ENCODE data around the gene SMLR1. TPM values are rescaled to one million over a fixed set of nuclear protein-coding genes. Genes with fewer than 3 reads are reported as not detected.

The SMLR1 gene
- total RNA-seq, 4 donors from 2014 or later = not detected

DNA sequence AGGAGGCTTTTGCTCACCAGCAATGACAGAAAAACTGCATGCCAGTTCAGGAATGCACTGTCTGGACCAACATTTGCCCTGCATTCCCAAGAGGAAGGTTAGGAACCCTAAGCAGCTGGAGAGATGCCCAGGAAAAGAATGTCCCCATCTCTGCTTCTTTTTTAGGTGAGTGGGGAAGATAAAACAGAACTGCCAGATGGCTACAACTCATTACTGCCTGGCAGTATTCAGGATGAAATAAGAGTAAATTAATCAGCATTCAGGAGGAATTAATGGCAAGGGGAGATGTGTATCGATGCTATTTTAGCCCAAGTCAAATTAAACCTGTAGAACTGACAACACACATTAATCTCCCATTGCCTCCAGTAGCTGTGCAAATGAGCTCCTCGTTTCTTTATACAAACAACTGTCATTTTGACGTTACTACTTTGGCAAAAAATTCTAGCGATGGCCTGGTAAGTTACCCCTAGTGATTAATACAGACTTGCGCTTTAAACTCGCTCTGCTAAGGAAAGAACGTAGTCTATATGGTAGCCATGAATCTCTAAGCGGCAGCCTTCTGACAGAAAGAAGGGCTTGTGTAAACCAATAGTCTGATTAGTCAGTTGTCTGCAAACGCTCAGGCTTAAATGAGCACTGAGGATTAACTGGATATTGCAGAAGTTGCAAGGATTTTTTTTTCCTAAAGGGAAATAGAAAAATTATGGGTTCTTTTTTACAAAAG is 16.7 kb upstream of the SMLR1 start:
- no peaks in the 10 kb centered on the region for H3K36me3 ChIP-seq
- no peak for DNase-seq
- 39 to 62% methylated on average over 7 to 9 of the region's 9 CpGs for WGBS, 2 donors (ENCODE audit: low coverage in 1 of 2)
- H3K4me3 ChIP-seq = no peak overlapping the region
- no peaks in the 10 kb centered on the region for H3K9me3 ChIP-seq
- intact Hi-C loops (cut with DNase I; ENCODE audit: low total_unique reads) = no loop called here
- no peak overlapping the region for H3K27ac ChIP-seq
- no peaks in the 10 kb centered on the region for H3K27me3 ChIP-seq
- TF ChIP-seq, protein P1, sequence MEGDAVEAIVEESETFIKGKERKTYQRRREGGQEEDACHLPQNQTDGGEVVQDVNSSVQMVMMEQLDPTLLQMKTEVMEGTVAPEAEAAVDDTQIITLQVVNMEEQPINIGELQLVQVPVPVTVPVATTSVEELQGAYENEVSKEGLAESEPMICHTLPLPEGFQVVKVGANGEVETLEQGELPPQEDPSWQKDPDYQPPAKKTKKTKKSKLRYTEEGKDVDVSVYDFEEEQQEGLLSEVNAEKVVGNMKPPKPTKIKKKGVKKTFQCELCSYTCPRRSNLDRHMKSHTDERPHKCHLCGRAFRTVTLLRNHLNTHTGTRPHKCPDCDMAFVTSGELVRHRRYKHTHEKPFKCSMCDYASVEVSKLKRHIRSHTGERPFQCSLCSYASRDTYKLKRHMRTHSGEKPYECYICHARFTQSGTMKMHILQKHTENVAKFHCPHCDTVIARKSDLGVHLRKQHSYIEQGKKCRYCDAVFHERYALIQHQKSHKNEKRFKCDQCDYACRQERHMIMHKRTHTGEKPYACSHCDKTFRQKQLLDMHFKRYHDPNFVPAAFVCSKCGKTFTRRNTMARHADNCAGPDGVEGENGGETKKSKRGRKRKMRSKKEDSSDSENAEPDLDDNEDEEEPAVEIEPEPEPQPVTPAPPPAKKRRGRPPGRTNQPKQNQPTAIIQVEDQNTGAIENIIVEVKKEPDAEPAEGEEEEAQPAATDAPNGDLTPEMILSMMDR (IDR thresholded peaks at IDR 0.05) = no peak
- TF ChIP-seq EP300 (IDR thresholded peaks at IDR 0.05; ENCODE audit: low read depth) (no peak), POLR2A (IDR thresholded peaks at IDR 0.05) (no peak), POLR2AphosphoS5 (IDR thresholded peaks at IDR 0.05) (no peak)
- in situ Hi-C loops (cut with MboI; ENCODE audit: low pct_ligation_motif_present in 1 of 4, low pct_unique_long_range_greater_than_20kb in 1 of 4, low sequenced_read_pairs in 3 of 4) = no loop called here
- peaks cover 0 to 6% (median 0%) of the 10 kb centered on the region in 4 donors for H3K4me1 ChIP-seq

DNA sequence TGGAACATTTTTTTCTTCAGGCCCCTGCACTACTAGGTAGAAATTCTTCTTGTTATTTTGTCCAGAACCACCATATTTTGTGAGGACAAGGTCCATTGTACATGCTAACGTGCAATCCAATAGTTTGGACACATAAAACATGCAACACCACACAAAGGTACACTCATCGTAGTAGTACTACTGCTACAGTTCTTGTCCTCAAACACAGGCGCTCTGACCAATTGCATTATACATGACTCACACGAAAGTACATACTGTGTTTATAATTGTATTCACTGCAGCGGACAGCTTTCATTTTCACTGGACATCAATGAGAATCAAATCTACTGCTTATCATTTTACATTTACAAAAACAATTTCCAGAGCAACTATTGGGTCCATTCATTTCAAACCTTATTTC is 15.3 kb upstream of the SMLR1 start:
- Histone ChIP-seq H3K27me3 (no peaks in the 10 kb centered on the region), H3K4me1 (peaks cover 0 to 6% (median 0%) of the 10 kb centered on the region in 4 donors), H3K9me3 (no peaks in the 10 kb centered on the region), H3K27ac (no peak overlapping the region), H3K4me3 (no peak overlapping the region), H3K36me3 (no peaks in the 10 kb centered on the region)
- in situ Hi-C loops (cut with MboI; ENCODE audit: low pct_ligation_motif_present in 1 of 4, low pct_unique_long_range_greater_than_20kb in 1 of 4, low sequenced_read_pairs in 3 of 4) (no loop called here), intact Hi-C loops (cut with DNase I; ENCODE audit: low total_unique reads) (no loop called here)
- TF ChIP-seq EP300 (IDR thresholded peaks at IDR 0.05; ENCODE audit: low read depth) (no peak), POLR2AphosphoS5 (IDR thresholded peaks at IDR 0.05) (no peak), POLR2A (IDR thresholded peaks at IDR 0.05) (no peak)
- 56 to 72% methylated on average over 4 to 5 of the region's 5 CpGs for WGBS, 2 donors (ENCODE audit: low coverage in 1 of 2)
- DNase-seq = no peak

DNA sequence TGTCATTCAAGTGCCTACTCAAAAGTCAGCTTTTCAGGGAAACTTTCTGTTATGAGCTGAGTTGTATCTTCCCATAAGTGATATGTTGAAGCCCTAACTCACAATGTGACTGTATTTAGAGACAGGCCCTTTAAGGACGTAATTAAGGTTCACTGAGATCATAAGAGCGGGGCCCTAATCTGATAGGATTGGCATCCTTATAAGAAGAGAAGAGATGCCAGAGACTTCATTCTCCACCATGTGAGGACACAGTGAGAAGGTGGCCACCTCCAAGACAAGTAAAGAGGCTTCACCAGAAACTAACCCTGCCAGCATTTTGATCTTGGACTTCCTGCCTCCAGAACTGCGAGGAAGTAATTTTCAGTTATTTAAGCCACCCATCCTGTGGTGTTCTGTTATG is 12.7 kb upstream of the SMLR1 start:
- TF ChIP-seq POLR2A (IDR thresholded peaks at IDR 0.05) (no peak), POLR2AphosphoS5 (IDR thresholded peaks at IDR 0.05) (no peak), EP300 (IDR thresholded peaks at IDR 0.05; ENCODE audit: low read depth) (no peak)
- TF ChIP-seq, protein P1 (IDR thresholded peaks at IDR 0.05) = no peak
- WGBS, 2 donors (ENCODE audit: low coverage in 1 of 2) = 93 to 100% methylated on average over 2 to 3 of the region's 3 CpGs
- intact Hi-C loops (cut with DNase I; ENCODE audit: low total_unique reads) = no loop called here
- no peak for DNase-seq
- in situ Hi-C loops (cut with MboI; ENCODE audit: low pct_ligation_motif_present in 1 of 4, low pct_unique_long_range_greater_than_20kb in 1 of 4, low sequenced_read_pairs in 3 of 4) = no loop called here
- Histone ChIP-seq H3K36me3 (no peaks in the 10 kb centered on the region), H3K4me3 (no peak overlapping the region), H3K27me3 (no peaks in the 10 kb centered on the region), H3K27ac (no peak overlapping the region), H3K4me1 (peaks cover 0 to 6% (median 0%) of the 10 kb centered on the region in 4 donors), H3K9me3 (no peaks in the 10 kb centered on the region)

DNA sequence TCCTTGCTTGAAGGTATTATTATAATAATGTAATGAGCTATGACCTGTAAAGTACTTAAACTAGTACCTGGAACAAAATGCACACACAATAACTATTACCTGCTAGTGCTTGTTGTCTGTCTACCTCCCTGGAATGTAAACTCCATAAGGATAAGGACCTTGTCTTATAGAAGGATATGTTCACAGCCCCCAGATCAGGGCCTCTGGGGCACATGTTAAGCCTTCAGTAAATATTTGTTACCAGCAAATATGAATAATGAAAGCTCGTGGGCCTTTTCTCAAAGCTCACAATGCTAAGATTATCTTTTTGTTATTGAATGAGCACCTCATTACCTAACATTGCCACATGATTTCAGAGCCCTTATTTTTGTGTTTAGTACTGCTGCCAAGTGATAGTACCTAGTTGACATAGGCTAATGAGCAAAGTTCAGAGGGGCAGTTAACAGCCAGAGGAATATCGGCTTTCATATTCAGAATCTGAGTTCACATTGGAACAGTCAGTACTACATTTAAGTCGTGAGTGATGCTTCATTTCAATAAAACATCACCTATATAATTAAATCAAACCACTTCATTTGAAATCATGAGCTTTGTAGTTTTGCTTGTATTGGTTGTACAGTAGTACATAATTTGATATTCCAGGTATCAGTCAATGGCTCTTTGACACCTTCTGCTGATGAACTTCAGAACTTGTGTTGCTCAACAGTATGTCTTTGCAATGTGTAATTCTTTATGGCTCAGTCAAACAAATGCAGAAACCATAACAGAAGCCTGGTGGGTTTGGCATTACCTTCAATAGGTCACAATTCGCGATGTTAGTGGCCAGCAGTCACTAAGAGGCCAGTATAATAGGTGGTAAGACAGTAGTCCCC is 11.8 kb upstream of the SMLR1 start:
- Histone ChIP-seq H3K27ac (no peak overlapping the region), H3K9me3 (no peaks in the 10 kb centered on the region), H3K27me3 (no peaks in the 10 kb centered on the region), H3K4me3 (no peak overlapping the region), H3K36me3 (no peaks in the 10 kb centered on the region), H3K4me1 (peaks cover 0 to 2% (median 0%) of the 10 kb centered on the region in 4 donors)
- intact Hi-C loops (cut with DNase I; ENCODE audit: low total_unique reads) = no loop called here
- in situ Hi-C loops (cut with MboI; ENCODE audit: low pct_ligation_motif_present in 1 of 4, low pct_unique_long_range_greater_than_20kb in 1 of 4, low sequenced_read_pairs in 3 of 4) = no loop called here
- WGBS, 2 donors (ENCODE audit: low coverage in 1 of 2) = 84% methylated on average over 5 of the region's 5 CpGs
- no peak for TF ChIP-seq EP300 (IDR thresholded peaks at IDR 0.05; ENCODE audit: low read depth)
- TF ChIP-seq, protein P1 (IDR thresholded peaks at IDR 0.05) = no peak
- no peak for TF ChIP-seq POLR2A (IDR thresholded peaks at IDR 0.05)
- no peak for TF ChIP-seq POLR2AphosphoS5 (IDR thresholded peaks at IDR 0.05)
- no peak for DNase-seq

Data from transverse colon (tissue), 4 donors.